NCI-H2107 treated with DMSO at 0.1 percent for 48 hours (cell line): ENCODE results near the gene ZBED4.

Experiments
- DNase-seq: peaks from one replicate; lab custom pipeline; 2025; ENCODE audit not compliant: unreplicated experiment; lab: John Stamatoyannopoulos, UW

Gene ZBED4

GRCh38 chr22:49855251-49855911 lies 1.7 kb downstream of the ZBED4 start:
- no peak for DNase-seq

DNA sequence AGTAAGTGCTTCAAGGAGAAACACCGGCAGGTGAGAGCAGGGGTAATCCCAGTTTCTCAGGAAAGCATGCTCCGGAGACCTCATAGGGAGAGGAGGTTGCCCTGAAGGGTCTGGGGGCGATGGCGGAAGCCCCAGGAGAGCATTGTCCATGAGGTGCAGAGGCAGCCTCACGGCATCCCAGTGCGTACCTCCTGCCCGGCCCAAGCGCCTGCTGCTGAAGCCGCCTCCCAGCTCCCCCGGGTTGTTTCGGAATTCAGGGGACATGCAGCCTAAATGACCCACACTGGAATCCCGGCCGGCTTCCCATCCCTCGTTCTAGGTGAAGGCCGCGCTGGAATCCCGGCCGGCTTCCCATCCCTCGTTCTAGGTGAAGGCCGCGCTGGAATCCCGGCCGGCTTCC lies 2.7 kb downstream of the ZBED4 start:
- DNase-seq = no peak

- no peak for DNase-seq
These were observed 3.3 kb downstream of the ZBED4 start for GRCh38 chr22:49856766-49857618.

- no peak for DNase-seq
These were observed 5.2 kb downstream of the ZBED4 start for GRCh38 chr22:49858827-49859226.

DNA sequence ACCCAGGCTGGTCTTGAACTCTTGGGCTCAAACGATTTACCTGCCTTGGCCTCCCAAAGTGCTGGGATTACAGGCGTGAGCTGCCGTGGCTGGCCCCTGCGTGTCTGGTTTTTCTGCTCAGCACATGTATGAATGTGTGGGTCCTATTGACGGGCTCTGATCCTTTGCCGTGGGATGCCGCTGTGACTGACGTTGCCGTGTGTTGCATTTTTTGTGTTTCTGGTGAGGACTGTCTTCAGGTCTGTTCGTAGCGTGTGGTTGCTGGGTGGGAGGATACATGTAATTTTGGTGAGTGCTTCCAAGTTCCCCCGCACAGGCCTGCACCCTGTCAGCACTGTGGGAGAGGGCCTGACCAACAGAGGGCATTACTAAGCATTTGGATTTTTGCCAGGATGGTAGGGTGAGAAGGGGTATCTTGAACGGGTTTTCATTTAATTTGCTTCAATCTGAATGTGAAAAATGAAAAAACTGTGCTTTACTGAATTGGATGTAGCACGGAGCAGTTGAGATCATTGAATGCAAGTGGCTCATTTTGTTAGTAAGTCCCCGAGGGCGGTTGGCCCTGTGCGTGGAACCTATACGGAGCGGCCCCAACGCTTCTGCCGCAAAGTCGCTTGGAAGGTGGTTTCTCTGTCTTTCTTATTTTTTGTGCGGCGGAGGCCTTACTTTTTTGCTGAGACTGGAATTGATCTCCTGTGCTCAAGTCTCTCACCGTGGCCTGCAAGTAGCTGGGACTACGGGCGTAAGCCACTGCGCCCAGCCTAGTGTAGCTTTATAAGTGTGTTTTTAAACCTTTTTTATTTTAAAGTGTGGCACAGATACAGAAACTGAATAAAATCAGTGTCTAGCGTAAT lies 8.2 kb downstream of the ZBED4 start:
- DNase-seq = no peak

- no peak for DNase-seq
These were observed 8.8 kb downstream of the ZBED4 start for GRCh38 chr22:49862496-49862776.

DNA sequence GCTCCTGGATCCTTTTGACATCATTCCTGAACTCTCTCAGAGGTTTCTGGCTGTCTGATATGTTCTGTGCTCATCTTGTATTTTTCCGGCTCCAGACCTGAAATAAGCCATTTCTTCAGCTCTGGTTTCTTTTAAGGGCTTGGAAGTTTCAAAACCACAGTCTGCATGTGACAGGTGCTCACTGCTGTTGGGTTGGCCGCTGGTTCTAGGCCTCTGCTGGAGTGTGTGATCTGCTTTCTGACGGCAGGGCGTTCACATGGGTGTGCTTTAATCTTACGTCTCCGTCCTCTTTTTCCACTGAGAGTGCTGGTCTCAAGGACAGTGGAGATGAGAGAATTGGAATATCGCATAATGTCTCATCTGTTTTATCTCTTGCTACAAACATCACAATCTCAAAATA lies 10.3 kb downstream of the ZBED4 start:
- DNase-seq = no peak

GRCh38 chr22:49865156-49865555 lies 11.5 kb downstream of the ZBED4 start:
- DNase-seq = no peak

DNA sequence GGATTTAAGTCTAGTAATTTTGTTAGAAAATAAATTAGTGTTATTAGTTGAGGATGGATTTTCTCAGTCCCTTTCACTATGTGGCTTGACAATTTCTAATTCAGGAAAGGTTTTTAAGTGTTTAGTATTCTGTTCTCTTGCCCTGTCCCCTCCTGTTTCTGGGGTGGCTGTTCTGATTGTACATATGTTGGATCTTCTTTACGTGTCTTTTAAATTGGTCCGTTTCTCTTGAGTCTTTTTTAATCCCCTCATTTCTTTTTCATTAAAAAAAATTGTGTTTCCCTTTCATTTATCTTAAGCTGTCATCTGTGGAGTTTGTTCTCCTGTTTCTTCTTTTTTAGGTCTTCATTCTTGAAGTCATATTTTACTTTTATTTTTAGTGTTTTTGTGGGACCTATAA lies 12.5 kb downstream of the ZBED4 start:
- no peak for DNase-seq

DNA sequence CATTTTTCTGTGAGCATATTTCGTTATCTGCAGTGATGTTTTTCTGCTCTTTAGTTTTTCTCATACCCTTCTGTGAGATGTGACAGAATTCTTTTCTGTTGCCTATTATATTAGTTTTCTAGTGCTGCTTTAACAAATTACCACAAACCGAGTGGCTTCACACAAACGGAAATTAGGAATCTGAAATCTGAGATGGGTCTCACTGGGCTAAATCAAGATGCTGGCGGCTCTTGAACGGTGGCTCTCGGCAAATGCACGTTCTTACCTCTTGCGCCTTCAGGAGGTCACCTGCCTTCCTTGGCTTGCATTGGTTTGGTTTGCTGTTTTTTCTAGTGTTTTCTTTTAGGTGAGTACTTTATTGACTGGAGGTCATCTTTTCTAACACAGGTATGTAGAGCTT lies 13.0 kb downstream of the ZBED4 start:
- peak; percentile 36 for DNase-seq

DNA sequence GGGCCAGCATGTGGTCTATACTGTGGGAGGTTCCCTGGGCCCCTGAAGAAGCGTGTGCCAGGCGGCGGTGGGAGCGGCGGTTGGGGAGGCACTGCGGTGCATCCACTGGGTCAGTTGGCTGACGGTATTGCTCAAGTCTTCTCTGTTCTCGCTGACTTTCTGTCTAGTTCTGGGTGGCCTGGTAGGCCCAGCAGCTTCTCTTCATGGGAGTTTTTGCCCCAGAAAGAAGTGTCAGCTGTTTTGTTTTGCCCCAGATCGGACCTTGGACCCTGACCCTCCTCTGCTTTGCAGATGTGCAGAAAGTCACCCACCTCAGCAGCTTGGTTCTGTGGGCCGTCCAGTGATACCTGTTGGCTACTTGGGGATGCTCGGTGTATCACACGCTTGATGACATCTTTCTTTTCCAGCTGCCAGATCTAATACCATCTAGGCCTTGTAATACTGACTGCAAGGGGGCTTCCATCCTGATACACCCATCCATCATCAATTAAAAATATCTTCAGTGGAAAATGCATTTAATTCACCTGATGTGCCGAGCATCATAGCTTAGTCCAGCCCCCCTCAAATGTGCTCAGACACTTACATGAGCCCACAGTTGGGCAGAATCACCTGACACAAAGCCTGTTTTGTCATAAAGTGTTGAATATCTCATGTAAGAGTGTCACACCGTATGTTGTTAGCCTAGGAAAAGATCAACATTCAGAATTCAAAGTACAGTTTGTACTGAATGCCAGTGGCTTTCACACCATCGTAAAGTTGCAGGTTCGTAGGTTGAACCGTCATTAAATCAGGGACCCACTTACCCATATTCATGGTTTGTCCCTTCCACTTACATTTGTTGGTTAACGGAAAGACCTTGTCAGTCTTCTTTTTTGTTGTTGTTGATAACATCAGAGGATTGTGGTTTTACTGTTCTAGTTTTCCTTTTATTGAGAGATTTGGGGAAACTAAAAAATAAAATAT lies 13.9 kb downstream of the ZBED4 start:
- no peak for DNase-seq

DNA sequence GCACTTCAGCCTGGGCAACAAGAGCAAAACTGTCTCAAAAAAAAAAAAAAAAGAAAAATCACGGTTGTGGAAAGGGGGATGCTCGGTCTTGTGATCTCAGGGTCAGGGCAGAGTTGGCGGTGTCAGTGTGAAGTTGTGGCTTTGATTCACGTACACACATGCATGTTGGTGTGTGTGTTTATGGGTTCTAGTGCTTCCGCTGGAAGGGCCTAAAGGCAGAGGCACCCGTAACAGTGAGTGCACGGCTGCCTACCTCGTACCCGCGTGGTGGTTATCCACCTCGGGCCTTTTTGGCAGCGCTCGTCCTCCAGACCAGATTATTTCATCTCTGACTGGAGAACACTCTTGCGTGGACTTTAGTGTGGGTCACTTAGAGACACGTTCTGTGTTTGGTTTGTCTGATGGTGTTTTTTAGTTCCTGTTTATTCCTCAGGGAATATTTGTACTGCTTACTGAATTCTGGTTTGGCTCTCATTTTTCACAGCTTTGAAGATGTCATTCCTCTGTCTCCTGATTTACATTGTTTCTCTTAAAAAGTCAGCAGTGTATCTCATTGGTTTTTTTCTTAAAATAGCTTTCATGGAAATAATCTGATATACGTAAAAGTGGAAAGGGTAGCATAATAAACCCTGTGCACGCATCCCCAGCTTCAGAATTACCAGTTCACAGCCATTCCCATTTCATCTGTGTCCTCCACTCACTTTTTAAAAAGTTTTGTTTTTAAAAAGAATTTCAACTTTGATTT lies 15.6 kb downstream of the ZBED4 start:
- DNase-seq = no peak

DNA sequence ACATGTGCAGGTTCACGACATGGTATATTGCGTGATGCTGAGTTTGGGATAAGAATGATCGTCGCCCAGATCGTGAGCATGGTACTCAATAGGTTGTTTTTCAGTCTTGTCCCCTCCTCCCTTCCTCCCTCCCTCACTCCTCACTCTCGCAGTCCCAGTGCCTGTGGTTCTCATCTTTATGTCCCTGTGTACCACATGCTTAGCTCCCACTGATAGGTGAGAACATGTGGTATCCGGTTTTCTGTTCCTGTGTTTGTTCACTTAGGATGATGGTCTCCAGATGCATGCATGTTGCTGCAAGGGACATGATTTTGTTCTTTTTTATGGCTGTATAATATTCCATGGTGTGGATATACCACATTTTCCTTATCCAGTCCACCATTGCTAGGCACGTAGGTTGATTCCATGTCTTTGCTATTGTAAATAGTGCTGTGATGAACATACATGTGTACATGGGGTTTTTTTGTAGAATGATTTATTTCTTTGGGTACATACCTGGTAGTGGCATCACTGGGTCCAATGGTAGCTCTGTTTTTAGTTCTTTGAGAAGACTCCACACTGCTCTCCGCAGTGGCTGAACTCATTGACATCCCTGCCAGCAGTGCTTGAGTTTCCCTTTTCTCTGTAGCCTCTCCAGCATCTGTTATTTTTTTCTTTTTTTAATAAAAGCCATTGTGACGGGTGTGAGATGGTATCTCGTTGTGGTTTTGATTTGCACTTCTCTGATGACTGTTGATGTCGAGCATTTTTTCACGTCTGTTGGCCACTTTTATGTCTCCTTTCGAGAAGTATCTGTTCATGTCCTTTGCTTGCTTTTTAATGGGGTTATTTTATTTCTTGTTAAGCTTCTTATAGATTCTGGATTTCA lies 16.4 kb downstream of the ZBED4 start:
- DNase-seq = no peak

GRCh38 chr22:49871482-49871881 lies 17.8 kb downstream of the ZBED4 start:
- no peak for DNase-seq

- DNase-seq = no peak
These were observed 18.7 kb downstream of the ZBED4 start for GRCh38 chr22:49872347-49872746.

- no peak for DNase-seq
These were observed 19.7 kb downstream of the ZBED4 start for GRCh38 chr22:49873228-49873940.

- no peak for DNase-seq
These were observed 24.0 kb downstream of the ZBED4 start for GRCh38 chr22:49877642-49878041.

- no peak for DNase-seq
These were observed 24.6 kb downstream of the ZBED4 start for GRCh38 chr22:49878206-49878605.
